Smooth muscle cell (in vitro differentiated cells): Measurements from ENCODE around the gene RPL29. TPM values are rescaled to one million over a fixed set of nuclear protein-coding genes. Genes with fewer than 3 reads are reported as not detected.

Experiments
- DNase-seq: peaks from one replicate; lab custom pipeline; 2025; ENCODE audit not compliant: unreplicated experiment; lab: John Stamatoyannopoulos, UW
- H2AFZ ChIP-seq: fragments of 200-600 bp; sonication (generic); 2 replicates; pipeline ENCODE4 v1.6.0; 2016; ENCODE audit warnings: antibody characterized with exemption, low read depth, mild to moderate bottlenecking
- H3F3A ChIP-seq: fragments of 200-600 bp; sonication (generic); 2 replicates; pipeline ENCODE4 v1.6.0; 2017; ENCODE audit warnings: antibody characterized with exemption, low read depth
- H3K27ac ChIP-seq: fragments of 200-600 bp; sonication (generic); 2 replicates; pipeline ENCODE4 v1.5.1; 2016; ENCODE audit warnings: low read depth, mild to moderate bottlenecking
- H3K27me3 ChIP-seq: fragments of 200-600 bp; sonication (generic); 2 replicates; pipeline ENCODE4 v1.6.1; 2016; ENCODE audit warnings: low read depth, mild to moderate bottlenecking
- H3K36me3 ChIP-seq: fragments of 200-600 bp; sonication (generic); 2 replicates; pipeline ENCODE4 v1.5.1; 2016; ENCODE audit warnings: low read depth
- H3K4me1 ChIP-seq: fragments of 200-600 bp; sonication (generic); 2 replicates; pipeline ENCODE4 v1.5.1; 2016; ENCODE audit warnings: low read depth
- H3K4me2 ChIP-seq: fragments of 200-600 bp; sonication (generic); 2 replicates; pipeline ENCODE4 v1.6.0; 2016; ENCODE audit warnings: mild to moderate bottlenecking
- H3K4me3 ChIP-seq: fragments of 200-600 bp; sonication (generic); 2 replicates; pipeline ENCODE4 v1.5.1; 2016; ENCODE audit warnings: mild to moderate bottlenecking
- H3K79me2 ChIP-seq: fragments of 200-600 bp; sonication (generic); 2 replicates; pipeline ENCODE4 v1.6.0; 2016; ENCODE audit warnings: low read depth, mild to moderate bottlenecking
- H3K9ac ChIP-seq: fragments of 200-600 bp; sonication (generic); 2 replicates; pipeline ENCODE4 v1.6.0; 2016; ENCODE audit warnings: low read depth
- H3K9me3 ChIP-seq: fragments of 200-600 bp; sonication (generic); replicated peaks from 2 replicates; pipeline ENCODE4 v1.5.1; 2016; ENCODE audit warnings: low read depth
- H4K20me1 ChIP-seq: fragments of 200-600 bp; sonication (generic); 2 replicates; pipeline ENCODE4 v1.6.0; 2016; ENCODE audit warnings: low read depth
- WGBS: methylation state at CpG from one replicate; pipeline ENCODE4 v1.1.7; 2016; ENCODE audit warnings: low lambda C conversion rate; 5-methylcytosine and 5-hydroxymethylcytosine counted together
- polyA plus RNA-seq: library from polyadenylated mRNA; unstranded; fragments of >200 nt; fragmentation: Nextera tagmentation; extraction: Ambion mirVana; gene quantifications from 2 replicates; pipeline ENCODE4 v1.2.1, GENCODE V29; 2016
- total RNA-seq: library from RNA; depleted of rRNA; stranded (reverse); fragments of >200 nt; gene quantifications from 2 replicates; pipeline ENCODE4 v1.2.3, GENCODE V29; 2014
- TF ChIP-seq, protein P1 (sequence below): fragments of 200-600 bp; sonication (generic); IDR thresholded peaks from 2 replicates; pipeline ENCODE4 v1.5.1; 2017; ENCODE audit warnings: borderline replicate concordance, mild to moderate bottlenecking, antibody characterized with exemption; ENCODE audit not compliant: insufficient read depth, poor library complexity, severe bottlenecking

The RPL29 gene
- total and polyA plus RNA-seq, 2 experiments from 2014 or later, result 708 to 1,004 TPM

DNA sequence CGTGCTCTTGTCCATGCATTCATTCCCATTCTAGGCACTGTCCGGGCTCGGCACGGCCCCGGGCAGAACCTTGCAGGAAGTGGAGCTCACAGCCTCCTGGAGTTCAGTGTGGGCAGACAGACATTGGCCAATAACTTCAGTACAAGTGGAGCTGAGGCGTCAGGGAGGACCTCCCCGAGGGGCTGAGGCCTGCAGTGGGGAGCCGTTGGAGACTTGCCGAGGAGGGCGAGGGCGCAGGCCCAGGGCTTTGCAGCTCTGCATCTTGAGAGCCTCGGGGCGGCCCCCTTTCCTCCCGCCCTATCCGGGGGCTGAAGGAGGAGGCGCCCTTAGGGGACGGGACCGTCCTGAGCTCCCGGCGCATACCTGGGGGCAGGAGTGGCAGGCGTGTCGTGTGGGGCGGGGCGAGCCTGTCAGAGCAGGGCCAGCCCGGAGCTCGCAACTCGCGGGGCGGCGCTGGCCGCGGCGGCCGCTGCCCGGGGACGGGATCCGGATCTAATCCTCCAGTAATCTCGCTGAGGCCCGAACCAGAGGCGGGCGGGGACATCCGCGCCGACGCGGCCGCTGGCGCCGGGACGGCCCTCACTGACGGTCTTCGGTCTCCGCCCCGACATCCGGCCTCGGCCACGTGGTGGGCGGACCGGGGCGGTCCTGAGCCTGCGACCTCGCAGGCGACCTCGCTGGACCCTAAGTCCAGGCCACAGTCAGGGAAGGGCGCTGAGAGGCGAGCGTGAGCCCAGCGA is 12.7 kb downstream of the RPL29 start, which contains the start of gene ACY1:
Gene ACY1, plus strand, starts transcription at position 698 of the 740 bp plus-strand sequence. CDS start 530 bp downstream, outside the sequence.
- H3K4me2 ChIP-seq, result peak within 1 kb of the TSS; percentile 83
- DNase-seq, result peak; percentile 99
- WGBS, result under 1% methylated on average over 62 of the region's 68 CpGs
- no peaks in the 10 kb centered on the region for H3K36me3 ChIP-seq
- no peaks in the 10 kb centered on the region for H4K20me1 ChIP-seq
- H3F3A ChIP-seq, result no peaks in the 10 kb centered on the region
- peak within 1 kb of the TSS; percentile 96 for H3K27ac ChIP-seq
- H3K79me2 ChIP-seq, result peaks cover 19% of the 10 kb centered on the region
- TF ChIP-seq, protein P1, sequence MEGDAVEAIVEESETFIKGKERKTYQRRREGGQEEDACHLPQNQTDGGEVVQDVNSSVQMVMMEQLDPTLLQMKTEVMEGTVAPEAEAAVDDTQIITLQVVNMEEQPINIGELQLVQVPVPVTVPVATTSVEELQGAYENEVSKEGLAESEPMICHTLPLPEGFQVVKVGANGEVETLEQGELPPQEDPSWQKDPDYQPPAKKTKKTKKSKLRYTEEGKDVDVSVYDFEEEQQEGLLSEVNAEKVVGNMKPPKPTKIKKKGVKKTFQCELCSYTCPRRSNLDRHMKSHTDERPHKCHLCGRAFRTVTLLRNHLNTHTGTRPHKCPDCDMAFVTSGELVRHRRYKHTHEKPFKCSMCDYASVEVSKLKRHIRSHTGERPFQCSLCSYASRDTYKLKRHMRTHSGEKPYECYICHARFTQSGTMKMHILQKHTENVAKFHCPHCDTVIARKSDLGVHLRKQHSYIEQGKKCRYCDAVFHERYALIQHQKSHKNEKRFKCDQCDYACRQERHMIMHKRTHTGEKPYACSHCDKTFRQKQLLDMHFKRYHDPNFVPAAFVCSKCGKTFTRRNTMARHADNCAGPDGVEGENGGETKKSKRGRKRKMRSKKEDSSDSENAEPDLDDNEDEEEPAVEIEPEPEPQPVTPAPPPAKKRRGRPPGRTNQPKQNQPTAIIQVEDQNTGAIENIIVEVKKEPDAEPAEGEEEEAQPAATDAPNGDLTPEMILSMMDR, result no peak
- H3K9me3 ChIP-seq, result no peaks in the 10 kb centered on the region
- peak within 1 kb of the TSS; percentile 80 for H3K9ac ChIP-seq
- H2AFZ ChIP-seq, result peak within 1 kb of the TSS; percentile 4
- H3K4me3 ChIP-seq, result peak within 1 kb of the TSS; percentile 61
- H3K27me3 ChIP-seq, result no peaks in the 10 kb centered on the region
- H3K4me1 ChIP-seq, result peaks cover 17% of the 10 kb centered on the region

DNA sequence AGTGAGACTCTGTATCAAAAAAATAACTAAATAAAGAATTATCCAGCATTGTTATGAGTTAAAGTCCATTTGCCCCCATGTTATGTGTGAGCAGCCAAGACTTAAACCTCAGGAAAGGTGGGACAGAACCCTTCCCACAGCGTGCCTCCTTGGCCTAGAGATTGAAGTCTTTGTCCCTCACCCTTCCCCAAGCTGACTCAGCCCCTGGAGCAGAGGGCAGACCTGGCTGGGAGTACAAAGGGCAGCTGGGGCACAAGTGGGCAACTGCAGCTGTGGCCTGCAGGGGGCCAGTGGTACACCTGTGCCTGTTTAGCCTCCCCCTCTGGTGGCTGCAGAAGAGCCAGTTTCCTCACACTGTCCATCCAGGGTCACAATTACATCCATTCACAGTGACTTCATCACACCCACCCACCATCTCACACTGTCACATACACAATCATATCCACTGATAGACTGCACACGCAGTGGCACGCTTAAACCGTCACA is 13.3 kb downstream of the RPL29 start:
- Histone ChIP-seq H3K27me3 (no peaks in the 10 kb centered on the region), H3K4me3 (peak overlapping the region; percentile 61), H3K27ac (peak overlapping the region; percentile 96), H3K9ac (peak overlapping the region; percentile 80), H2AFZ (peak overlapping the region; percentile 4), H3F3A (no peaks in the 10 kb centered on the region), H3K36me3 (no peaks in the 10 kb centered on the region), H4K20me1 (no peaks in the 10 kb centered on the region), H3K79me2 (peaks cover 19% of the 10 kb centered on the region), H3K4me1 (peaks cover 17% of the 10 kb centered on the region), H3K4me2 (peak overlapping the region; percentile 83), H3K9me3 (no peaks in the 10 kb centered on the region)
- TF ChIP-seq, protein P1, result peak; percentile 42
- 4% methylated on average over 4 of the region's 4 CpGs for WGBS
- DNase-seq, result no peak

DNA sequence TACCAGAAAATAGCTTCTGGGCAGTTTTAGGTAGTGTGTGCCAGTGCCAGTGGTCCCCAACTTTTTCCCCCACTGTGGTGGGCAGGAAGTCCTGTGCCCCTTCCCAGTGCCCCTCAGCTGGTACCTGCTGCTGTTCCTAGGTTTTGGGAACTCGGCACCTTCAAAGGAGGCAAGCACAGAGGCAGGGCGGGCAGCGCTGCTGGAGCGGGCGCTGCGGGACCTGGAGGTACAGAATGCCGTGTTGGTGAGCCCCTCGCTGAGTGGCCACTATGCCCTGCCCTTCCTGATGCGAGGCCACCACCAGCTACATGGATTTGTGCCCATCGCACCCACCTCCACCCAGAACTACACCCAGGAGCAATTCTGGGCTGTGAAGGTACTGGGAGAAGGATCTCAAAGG is 15.4 kb downstream of the RPL29 start:
- Histone ChIP-seq H3K4me3 (no peak overlapping the region), H3K27me3 (no peaks in the 10 kb centered on the region), H4K20me1 (no peaks in the 10 kb centered on the region), H2AFZ (no peak overlapping the region), H3K9me3 (no peaks in the 10 kb centered on the region), H3K36me3 (no peaks in the 10 kb centered on the region), H3K9ac (no peak overlapping the region), H3F3A (peaks cover 13% of the 10 kb centered on the region), H3K4me1 (peaks cover 23% of the 10 kb centered on the region), H3K4me2 (no peak overlapping the region), H3K27ac (no peak overlapping the region), H3K79me2 (peaks cover 19% of the 10 kb centered on the region)
- TF ChIP-seq, protein P1, result no peak
- DNase-seq, result no peak
- WGBS, result 98% methylated on average over 10 of the region's 10 CpGs
